ENCODE data around the gene CTNND2. TPM values are rescaled to one million over a fixed set of nuclear protein-coding genes. Genes with fewer than 3 reads are reported as not detected.

CTNND2 gene
- total RNA-seq, 2 experiments from 2014 or later = not detected

- no peak overlapping the region for H3K27ac Mint-ChIP-seq
- H3K36me3 Mint-ChIP-seq (ENCODE audit: low read depth) = no peaks in the 10 kb centered on the region
- H3K27me3 Mint-ChIP-seq = no peaks in the 10 kb centered on the region
- no peak for DNase-seq
- H3K4me1 Mint-ChIP-seq = no peaks in the 10 kb centered on the region
- ChIA-PET CTCF (no interaction called here), POLR2A (no interaction called here)
- no peaks in the 10 kb centered on the region for H3K9me3 Mint-ChIP-seq
- H3K4me3 Mint-ChIP-seq = no peak overlapping the region
Measured at GRCh38 chr5:11130131-11130530, 774.1 kb downstream of the CTNND2 start.

- Mint-ChIP-seq H3K36me3 (ENCODE audit: low read depth) (no peaks in the 10 kb centered on the region), H3K4me1 (no peaks in the 10 kb centered on the region), H3K9me3 (no peaks in the 10 kb centered on the region), H3K27me3 (no peaks in the 10 kb centered on the region), H3K27ac (no peak overlapping the region), H3K4me3 (no peak overlapping the region)
- CTCF ChIA-PET = no interaction called here
- DNase-seq = no peak
- POLR2A ChIA-PET = no interaction called here
Measured at GRCh38 chr5:11128021-11128420, 776.2 kb downstream of the CTNND2 start.

- POLR2A ChIA-PET = no interaction called here
- Mint-ChIP-seq H3K4me1 (no peaks in the 10 kb centered on the region), H3K27ac (no peak overlapping the region), H3K36me3 (ENCODE audit: low read depth) (no peaks in the 10 kb centered on the region), H3K4me3 (no peak overlapping the region), H3K9me3 (no peaks in the 10 kb centered on the region), H3K27me3 (no peaks in the 10 kb centered on the region)
- CTCF ChIA-PET = no interaction called here
- DNase-seq = no peak
Measured at GRCh38 chr5:11126844-11127243, 777.4 kb downstream of the CTNND2 start.

- CTCF ChIA-PET = interaction anchor here (0.7 kb wide), 1 partner anchor 266 kb away, joined by 3 read pairs; no protein-coding TSS in a partner anchor
- Mint-ChIP-seq H3K4me1 (no peaks in the 10 kb centered on the region), H3K27ac (no peak overlapping the region)
Measured at GRCh38 chr5:11121885-11122284, 782.4 kb downstream of the CTNND2 start.

GRCh38 chr5:11110128-11110527, 794.1 kb downstream of the CTNND2 start:
- CTCF ChIA-PET = no interaction called here
- H3K9me3 Mint-ChIP-seq = no peaks in the 10 kb centered on the region
- H3K27me3 Mint-ChIP-seq = no peaks in the 10 kb centered on the region
- H3K4me1 Mint-ChIP-seq = no peaks in the 10 kb centered on the region
- no peak overlapping the region for H3K4me3 Mint-ChIP-seq
- no peak overlapping the region for H3K27ac Mint-ChIP-seq
- POLR2A ChIA-PET = no interaction called here
- DNase-seq = no peak
- H3K36me3 Mint-ChIP-seq (ENCODE audit: low read depth) = no peaks in the 10 kb centered on the region

More at GRCh38 chr5:11121885-11122284, 782.4 kb downstream of the CTNND2 start:
- POLR2A ChIA-PET = no interaction called here
- H3K4me3 Mint-ChIP-seq = no peak overlapping the region
- DNase-seq = no peak
- H3K27me3 Mint-ChIP-seq = no peaks in the 10 kb centered on the region
- H3K36me3 Mint-ChIP-seq (ENCODE audit: low read depth) = no peaks in the 10 kb centered on the region
- H3K9me3 Mint-ChIP-seq = no peaks in the 10 kb centered on the region

GRCh38 chr5:11105696-11106095, 798.5 kb downstream of the CTNND2 start:
- no peak for DNase-seq
- Mint-ChIP-seq H3K36me3 (ENCODE audit: low read depth) (no peaks in the 10 kb centered on the region), H3K9me3 (no peaks in the 10 kb centered on the region)

GRCh38 chr5:11104651-11105112, 799.6 kb downstream of the CTNND2 start:
- no peak overlapping the region for H3K27ac Mint-ChIP-seq
- DNase-seq = no peak
- ChIA-PET POLR2A (no interaction called here), CTCF (no interaction called here)
- H3K36me3 Mint-ChIP-seq (ENCODE audit: low read depth) = no peaks in the 10 kb centered on the region
- H3K4me1 Mint-ChIP-seq = no peaks in the 10 kb centered on the region
- no peaks in the 10 kb centered on the region for H3K9me3 Mint-ChIP-seq
- no peak overlapping the region for H3K4me3 Mint-ChIP-seq
- H3K27me3 Mint-ChIP-seq = no peaks in the 10 kb centered on the region

More at GRCh38 chr5:11105696-11106095, 798.5 kb downstream of the CTNND2 start:
- no peak overlapping the region for H3K4me3 Mint-ChIP-seq
- H3K27me3 Mint-ChIP-seq = no peaks in the 10 kb centered on the region
- ChIA-PET POLR2A (no interaction called here), CTCF (no interaction called here)
- no peaks in the 10 kb centered on the region for H3K4me1 Mint-ChIP-seq
- no peak overlapping the region for H3K27ac Mint-ChIP-seq

- Mint-ChIP-seq H3K4me1 (no peaks in the 10 kb centered on the region), H3K9me3 (no peaks in the 10 kb centered on the region), H3K4me3 (no peak overlapping the region), H3K36me3 (ENCODE audit: low read depth) (no peaks in the 10 kb centered on the region), H3K27ac (no peak overlapping the region), H3K27me3 (no peaks in the 10 kb centered on the region)
- ChIA-PET CTCF (no interaction called here), POLR2A (no interaction called here)
- DNase-seq = no peak
Measured at GRCh38 chr5:11104210-11104609, 800.0 kb downstream of the CTNND2 start.

- ChIA-PET POLR2A (no interaction called here), CTCF (no interaction called here)
- no peak overlapping the region for H3K27ac Mint-ChIP-seq
- H3K4me1 Mint-ChIP-seq = no peaks in the 10 kb centered on the region
- H3K9me3 Mint-ChIP-seq = no peaks in the 10 kb centered on the region
- no peaks in the 10 kb centered on the region for H3K36me3 Mint-ChIP-seq (ENCODE audit: low read depth)
- H3K4me3 Mint-ChIP-seq = no peak overlapping the region
- DNase-seq = no peak
- H3K27me3 Mint-ChIP-seq = no peaks in the 10 kb centered on the region
Measured at GRCh38 chr5:11084111-11084510, 820.1 kb downstream of the CTNND2 start.

- Mint-ChIP-seq H3K4me1 (no peaks in the 10 kb centered on the region), H3K4me3 (no peak overlapping the region), H3K9me3 (no peaks in the 10 kb centered on the region), H3K27ac (no peak overlapping the region), H3K27me3 (peaks cover 2% of the 10 kb centered on the region), H3K36me3 (ENCODE audit: low read depth) (no peaks in the 10 kb centered on the region)
- CTCF ChIA-PET = no interaction called here
- no peak for DNase-seq
- POLR2A ChIA-PET = no interaction called here
Measured at GRCh38 chr5:11082404-11082945, 821.8 kb downstream of the CTNND2 start.

GRCh38 chr5:11076945-11077613, 827.2 kb downstream of the CTNND2 start:
- ChIA-PET CTCF (no interaction called here), POLR2A (no interaction called here)
- H3K36me3 Mint-ChIP-seq (ENCODE audit: low read depth) = no peaks in the 10 kb centered on the region
- H3K27me3 Mint-ChIP-seq = peaks cover 2% of the 10 kb centered on the region
- no peaks in the 10 kb centered on the region for H3K9me3 Mint-ChIP-seq
- no peaks in the 10 kb centered on the region for H3K4me1 Mint-ChIP-seq
- H3K4me3 Mint-ChIP-seq = no peak overlapping the region
- DNase-seq = no peak
- no peak overlapping the region for H3K27ac Mint-ChIP-seq

GRCh38 chr5:11075035-11075805, 829.0 kb downstream of the CTNND2 start:
- DNase-seq = no peak
- ChIA-PET CTCF (no interaction called here), POLR2A (no interaction called here)
- Mint-ChIP-seq H3K9me3 (no peaks in the 10 kb centered on the region), H3K4me1 (no peaks in the 10 kb centered on the region), H3K27ac (no peak overlapping the region), H3K36me3 (ENCODE audit: low read depth) (no peaks in the 10 kb centered on the region), H3K4me3 (no peak overlapping the region), H3K27me3 (peaks cover 2% of the 10 kb centered on the region)

GRCh38 chr5:11072568-11072967, 831.7 kb downstream of the CTNND2 start:
- CTCF ChIA-PET = no interaction called here
- DNase-seq = no peak
- Mint-ChIP-seq H3K27me3 (peaks cover 5% of the 10 kb centered on the region), H3K27ac (no peak overlapping the region), H3K4me1 (no peaks in the 10 kb centered on the region), H3K4me3 (no peak overlapping the region), H3K9me3 (no peaks in the 10 kb centered on the region), H3K36me3 (ENCODE audit: low read depth) (no peaks in the 10 kb centered on the region)
- POLR2A ChIA-PET = no interaction called here

- H3K9me3 Mint-ChIP-seq = no peaks in the 10 kb centered on the region
- no peak overlapping the region for H3K4me3 Mint-ChIP-seq
- POLR2A ChIA-PET = no interaction called here
- no peak for DNase-seq
- CTCF ChIA-PET = no interaction called here
- H3K4me1 Mint-ChIP-seq = no peaks in the 10 kb centered on the region
- H3K27ac Mint-ChIP-seq = no peak overlapping the region
- H3K36me3 Mint-ChIP-seq (ENCODE audit: low read depth) = no peaks in the 10 kb centered on the region
- peaks cover 3% of the 10 kb centered on the region for H3K27me3 Mint-ChIP-seq
Measured at GRCh38 chr5:11072076-11072475, 832.2 kb downstream of the CTNND2 start.

Data from activated CD4-positive, alpha-beta memory T cell treated with anti-CD3 and anti-CD28 coated beads, Interleukin-2, amount 10 ng/mL, durations not matched to agents 7 days and 5 days (primary cell).